NCI-H524 (cell line): Measurements from ENCODE around the gene RABGAP1L.
"Not testable (repeated sequence)": the region's sequence is repeated elsewhere in the genome, so short reads cannot be mapped to it uniquely, and the experiment has no call there.

Experiments used
- DNase-seq, 2 experiments: peaks; one replicate each; lab custom pipeline; 2025; lab: John Stamatoyannopoulos, UW

Gene RABGAP1L

DNA sequence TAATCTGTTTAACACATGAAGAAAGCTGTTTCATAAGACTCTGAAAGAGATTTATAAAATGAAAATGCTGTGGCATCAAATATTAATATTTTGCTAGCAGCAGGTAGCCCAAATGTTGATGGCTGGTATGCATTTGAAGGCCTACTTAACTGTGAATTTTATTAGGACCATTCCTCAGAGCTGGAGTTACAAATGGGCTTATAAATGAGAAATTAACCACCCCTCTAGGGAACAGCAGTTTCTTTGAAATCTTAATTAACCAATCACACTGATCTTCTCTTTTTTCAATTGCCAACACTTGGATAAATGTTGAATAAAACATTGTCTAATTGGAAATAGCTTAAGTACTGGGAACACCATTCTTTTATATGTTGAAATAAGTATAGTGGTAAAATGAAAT is 418.4 kb downstream of the RABGAP1L start:
- no peak for DNase-seq

DNA sequence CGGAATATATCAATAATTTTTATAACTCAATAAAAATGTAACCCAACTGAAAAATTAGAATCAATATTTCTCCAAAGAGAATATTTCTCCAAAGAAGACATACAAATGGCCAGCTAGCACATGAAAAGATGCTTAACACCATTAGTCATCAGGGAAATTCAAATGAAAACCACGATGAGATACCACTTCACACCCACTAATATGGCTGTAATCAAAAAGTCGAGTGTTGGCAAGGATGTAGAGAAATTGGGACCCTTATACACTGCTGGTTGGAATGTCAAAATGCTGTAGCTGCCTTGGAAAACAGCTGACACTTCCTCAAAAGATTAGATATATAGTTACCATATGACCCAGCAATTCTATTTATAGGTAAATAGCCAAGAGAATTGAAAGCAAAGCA is 421.5 kb downstream of the RABGAP1L start:
- no peak for DNase-seq

DNA sequence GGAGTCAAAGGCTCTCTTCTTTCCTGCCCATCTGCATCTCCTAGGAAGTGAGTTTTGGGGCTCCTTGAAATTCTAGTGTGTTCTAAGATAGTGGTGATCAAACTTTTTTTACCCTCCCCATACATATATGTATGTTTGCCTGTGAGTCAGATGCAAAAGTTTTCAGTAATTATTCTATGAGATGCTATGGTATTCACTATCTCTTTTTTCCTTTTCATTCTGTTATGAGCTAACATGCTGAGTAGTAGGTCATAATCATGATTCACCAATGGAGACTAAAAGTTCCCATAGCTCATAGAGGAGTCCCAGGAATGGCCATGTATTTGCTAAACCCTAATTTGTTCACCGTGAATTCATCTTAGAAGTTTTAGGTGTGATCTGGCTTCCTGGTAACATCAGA is 424.0 kb downstream of the RABGAP1L start:
- DNase-seq = no peak

- DNase-seq = no peak
Measured at GRCh38 chr1:174584071-174584470, 424.8 kb downstream of the RABGAP1L start.

- DNase-seq = not testable (repeated sequence)
Measured at GRCh38 chr1:174588618-174589017, 429.3 kb downstream of the RABGAP1L start.

DNA sequence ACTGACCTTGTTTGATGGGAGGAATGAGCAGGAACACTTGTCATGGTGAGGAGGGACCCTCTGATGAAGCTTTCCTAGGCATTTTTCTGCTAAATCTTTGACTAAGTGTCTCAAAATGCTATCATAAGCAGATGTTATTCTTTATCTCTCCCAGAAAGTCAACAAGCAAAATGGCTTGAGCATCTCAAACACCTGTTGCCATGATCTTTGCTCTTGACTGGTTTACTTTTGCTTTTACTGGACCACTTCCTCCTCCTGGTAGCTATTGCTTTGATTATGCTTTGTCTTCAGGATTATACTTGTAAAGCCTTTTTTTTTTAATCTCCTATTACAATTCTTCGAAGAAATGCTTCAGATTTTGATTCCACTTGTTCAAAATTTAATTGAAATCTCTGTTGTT is 445.9 kb downstream of the RABGAP1L start:
- DNase-seq = no peak

- DNase-seq = no peak
Measured at GRCh38 chr1:174606471-174606870, 447.2 kb downstream of the RABGAP1L start.

GRCh38 chr1:174617905-174618304 is 458.6 kb downstream of the RABGAP1L start:
- DNase-seq = not testable (repeated sequence)

DNA sequence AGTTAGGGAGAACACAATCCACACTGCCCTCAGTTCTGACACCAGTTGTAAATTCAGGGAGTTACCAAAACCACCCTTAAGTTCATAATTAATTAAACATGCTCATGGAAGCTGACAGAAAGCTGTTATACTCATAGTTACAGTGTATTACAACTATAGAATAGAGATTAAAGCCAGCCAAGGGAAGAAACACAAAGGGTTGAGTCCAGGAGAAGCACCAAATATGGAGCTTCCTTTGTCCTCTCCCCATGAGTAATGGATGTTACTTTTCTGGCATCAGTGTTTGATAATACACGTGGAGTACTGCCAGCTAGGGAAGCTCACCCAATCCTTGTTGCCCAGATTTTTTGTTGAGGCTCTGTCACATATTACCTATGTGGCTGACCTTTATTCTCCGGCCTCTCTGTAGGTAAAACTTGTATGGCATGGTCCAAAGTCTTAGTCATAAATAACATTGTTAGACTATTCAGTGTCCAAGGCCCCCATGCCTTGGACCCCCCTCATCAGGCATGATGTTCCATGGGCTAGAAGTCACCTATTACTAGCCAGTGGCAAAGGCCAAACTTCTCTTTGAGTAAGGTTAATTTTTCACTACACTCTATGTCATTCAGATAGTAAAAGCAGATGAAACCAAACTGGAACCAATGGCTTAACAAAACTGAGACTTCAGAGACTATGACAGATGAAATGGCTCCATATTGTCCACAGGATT is 464.2 kb downstream of the RABGAP1L start:
- DNase-seq = no peak

GRCh38 chr1:174626031-174627025 is 467.0 kb downstream of the RABGAP1L start:
- no peak for DNase-seq

DNA sequence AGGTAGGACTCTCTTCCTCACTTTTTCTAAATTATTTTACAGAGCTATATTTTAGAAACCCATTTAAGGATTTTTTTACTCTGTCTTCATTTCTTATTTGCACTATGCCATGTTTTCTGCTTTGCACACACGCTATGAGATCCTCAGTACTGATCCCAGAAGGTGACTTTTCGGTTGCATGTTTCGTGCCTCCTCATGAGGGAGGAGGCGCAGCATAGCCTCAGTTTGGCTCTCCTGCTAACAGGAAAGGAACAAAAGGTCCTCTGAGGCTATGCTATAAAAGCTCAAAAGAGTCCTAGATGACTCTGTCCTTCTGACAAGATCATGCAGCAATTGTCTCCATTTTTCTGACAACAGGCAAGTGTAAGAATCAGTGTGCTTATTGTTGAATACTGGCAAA is 478.2 kb downstream of the RABGAP1L start:
- no peak for DNase-seq

DNA sequence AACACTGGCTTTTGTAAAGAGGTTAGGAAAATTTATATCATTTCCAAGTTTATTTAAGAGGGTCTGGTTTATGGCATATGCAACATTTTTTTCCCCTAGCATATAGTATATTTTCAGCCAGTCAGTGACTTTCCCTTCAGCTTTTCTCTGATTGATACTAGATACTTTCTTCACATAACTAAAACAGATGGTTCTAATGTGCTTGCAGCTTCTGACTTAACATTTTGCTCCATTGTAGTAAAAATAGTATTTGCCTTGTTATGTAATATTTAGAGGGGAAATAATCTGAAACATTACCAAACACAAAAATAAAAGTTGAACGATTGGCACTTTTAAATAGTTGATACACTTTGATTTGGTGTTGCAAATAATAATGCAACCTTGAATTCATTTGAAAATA is 480.1 kb downstream of the RABGAP1L start:
- DNase-seq = no peak

DNA sequence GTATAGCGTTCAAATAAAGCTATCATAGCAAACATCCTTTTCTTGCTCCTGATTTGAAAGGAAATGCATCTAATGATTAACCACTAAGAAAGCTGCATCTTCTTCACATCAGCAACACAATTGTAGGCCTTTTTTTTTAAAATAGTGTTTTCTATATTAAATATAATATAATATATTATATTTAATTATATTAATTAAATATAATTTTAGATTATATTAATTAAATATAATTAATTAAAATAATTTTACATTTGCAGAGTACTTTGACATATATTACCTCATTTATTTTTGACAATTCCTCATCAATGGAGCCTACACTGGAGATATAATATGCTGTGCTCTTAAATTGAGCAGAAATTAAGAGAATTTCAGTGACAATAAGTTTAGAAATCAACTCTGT is 481.5 kb downstream of the RABGAP1L start:
- DNase-seq = no peak

DNA sequence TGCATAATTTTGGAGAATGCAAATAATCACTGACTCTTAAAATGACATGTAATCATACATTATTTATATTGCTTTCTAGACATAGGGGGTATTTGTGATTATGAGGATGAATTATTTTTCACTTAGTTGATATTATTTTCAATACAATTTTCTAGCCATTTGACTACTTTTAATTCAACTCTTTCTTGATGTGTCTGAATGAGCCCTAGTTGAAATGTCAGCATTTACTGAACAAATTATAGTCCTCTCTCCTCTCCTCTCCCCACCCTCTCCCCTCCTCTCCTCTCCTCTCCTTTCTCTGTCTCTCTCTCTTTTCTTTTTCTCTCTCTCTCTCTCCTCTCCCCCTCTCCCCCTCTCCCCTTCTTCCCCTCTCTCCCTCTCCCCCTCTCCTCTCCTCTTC is 483.1 kb downstream of the RABGAP1L start:
- DNase-seq = no peak

- no peak for DNase-seq
Measured at GRCh38 chr1:174643206-174643605, 483.9 kb downstream of the RABGAP1L start.

DNA sequence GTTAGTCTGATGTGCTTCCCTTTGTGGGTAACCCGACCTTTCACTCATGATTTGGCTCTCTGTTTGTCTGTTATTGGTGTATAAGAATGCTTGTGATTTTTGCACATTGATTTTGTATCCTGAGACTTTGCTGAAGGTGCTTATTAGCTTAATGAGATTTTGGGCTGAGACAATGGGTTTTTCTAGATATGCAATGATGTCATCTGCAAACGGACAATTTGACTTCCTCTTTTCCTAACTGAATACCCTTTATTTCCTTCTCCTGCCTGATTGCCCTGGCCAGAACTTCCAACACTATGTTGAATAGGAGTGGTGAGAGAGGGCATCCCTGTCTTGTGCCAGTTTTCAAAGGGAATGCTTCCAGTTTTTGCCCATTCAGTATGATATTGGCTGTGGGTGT is 490.3 kb downstream of the RABGAP1L start:
- not testable (repeated sequence) for DNase-seq

- no peak for DNase-seq
Measured at GRCh38 chr1:174652569-174653280, 493.4 kb downstream of the RABGAP1L start.

DNA sequence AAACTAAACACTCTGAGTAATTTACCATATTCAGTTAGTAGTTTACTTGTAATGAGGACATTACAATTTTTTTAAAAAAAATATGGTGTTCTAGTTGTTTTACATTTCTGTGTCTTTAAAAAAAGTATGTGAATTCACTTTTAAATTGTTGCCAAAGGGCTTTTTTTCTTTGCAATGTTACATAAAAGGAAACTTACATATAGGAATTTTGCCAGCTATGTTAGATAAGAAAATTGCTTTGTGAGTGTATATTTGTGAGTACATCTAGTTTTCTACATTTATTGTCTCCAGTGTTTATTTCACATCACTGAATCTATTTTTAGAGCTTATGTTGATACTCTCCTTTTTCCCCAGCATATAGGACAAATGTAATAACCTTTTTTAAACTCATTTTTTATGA is 495.2 kb downstream of the RABGAP1L start:
- DNase-seq = no peak

DNA sequence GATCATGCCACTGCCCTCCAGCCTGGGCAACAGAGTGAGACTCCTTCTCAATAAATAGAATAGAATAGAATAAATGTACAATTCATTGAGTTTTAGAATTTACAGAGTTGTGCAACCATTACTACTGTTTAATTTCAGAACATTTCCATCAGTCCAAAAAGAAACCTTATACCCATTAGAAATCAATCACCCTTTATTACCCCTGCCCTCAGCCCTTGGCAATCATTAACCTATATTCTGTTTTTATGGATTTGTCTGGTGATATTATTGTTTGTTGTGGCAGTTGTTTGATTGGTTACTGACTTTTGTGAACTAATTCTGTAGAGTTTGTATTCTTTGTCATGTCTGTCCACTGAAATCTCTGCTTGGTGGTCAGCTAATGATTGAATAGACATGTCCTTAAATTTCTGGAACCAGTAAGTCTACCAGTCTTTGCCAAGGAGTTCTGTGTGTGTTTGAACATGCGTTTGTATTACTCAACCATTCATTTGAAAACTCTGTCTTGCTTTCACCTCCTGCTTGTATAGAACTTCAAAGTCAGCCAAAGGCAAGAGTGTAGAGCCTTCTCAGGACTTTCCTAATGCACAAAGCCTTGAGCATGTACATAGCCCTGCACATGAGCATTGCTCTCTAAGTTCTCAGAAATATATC is 497.2 kb downstream of the RABGAP1L start:
- no peak for DNase-seq

DNA sequence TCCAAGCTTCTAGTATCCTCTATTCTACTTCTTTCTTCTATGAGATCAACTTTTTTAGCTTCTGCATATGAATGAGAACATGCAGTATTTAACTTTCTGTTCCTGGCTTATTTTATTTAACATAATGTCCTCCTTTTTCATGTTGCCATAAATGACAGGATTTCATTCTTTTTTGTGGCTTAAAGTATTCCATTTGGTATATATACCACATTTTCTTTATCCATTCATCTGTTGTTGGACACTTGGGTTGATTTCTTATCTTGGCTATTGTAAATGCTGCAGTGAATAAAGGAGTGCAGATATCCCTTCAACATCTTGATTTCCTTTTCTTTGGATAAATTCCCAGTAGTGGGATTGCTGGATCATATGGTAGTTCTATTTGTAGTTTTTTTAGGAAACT is 498.1 kb downstream of the RABGAP1L start:
- no peak for DNase-seq

DNA sequence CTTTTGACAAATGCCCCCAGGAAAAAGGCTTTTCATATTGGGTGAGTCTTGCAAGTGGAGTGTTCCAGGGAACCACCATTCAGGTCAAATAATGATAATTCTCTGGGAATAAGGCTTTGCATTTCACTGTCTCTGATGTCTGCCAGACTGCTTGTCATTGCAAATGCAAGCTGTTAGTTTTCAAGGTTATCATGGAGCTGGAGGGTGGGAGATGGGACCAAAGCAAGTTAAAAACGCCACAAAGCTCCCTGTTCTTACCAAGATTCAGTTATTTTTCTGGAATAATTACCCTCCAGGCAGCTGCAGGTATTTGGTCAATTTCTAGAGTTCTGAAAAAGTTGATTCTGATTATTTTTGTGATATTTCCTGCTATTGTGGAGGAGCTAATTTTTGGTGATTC is 498.6 kb downstream of the RABGAP1L start:
- no peak for DNase-seq

DNA sequence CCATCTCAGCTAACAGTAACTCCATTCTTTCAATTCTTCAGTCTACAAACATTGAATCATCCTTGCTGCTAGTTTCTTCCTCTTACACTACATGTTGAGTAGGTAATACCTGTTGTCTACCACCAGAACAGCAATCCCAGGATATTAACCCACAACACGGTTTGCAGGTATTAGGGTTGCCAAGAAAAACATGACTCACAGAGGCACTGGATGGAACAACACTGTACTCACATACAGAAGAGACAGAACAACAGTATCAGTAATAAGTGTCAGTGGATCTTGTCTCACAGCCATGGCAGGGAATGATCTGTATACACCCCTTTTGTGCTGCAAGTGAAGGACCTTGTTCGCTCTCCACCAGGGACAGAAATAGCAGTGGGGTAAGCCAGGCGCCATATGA is 500.5 kb downstream of the RABGAP1L start:
- no peak for DNase-seq
